SU-DHL-6 (cell line): Measurements from ENCODE around the gene OR2T27.
"Not testable (repeated sequence)": the region's sequence is repeated elsewhere in the genome, so short reads cannot be mapped to it uniquely, and the experiment has no call there.

ENCODE experiments used
- H2AFZ ChIP-seq: fragments of 200-600 bp; sonication (generic); 2 replicates; pipeline ENCODE4 v1.6.1; 2014; ENCODE audit warnings: low read depth, mild to moderate bottlenecking, moderate library complexity, mixed read lengths, antibody characterized with exemption, low read length; ENCODE audit not compliant: severe bottlenecking
- H3F3A ChIP-seq: fragments of 200-600 bp; shearing (Covaris generic); 2 replicates; pipeline ENCODE4 v1.6.0; 2016; ENCODE audit warnings: antibody characterized with exemption, mild to moderate bottlenecking; ENCODE audit not compliant: insufficient read depth
- H3K27ac ChIP-seq: fragments of 200-600 bp; sonication (generic); 2 replicates; pipeline ENCODE4 v1.5.1; 2016; ENCODE audit warnings: low read depth, mild to moderate bottlenecking, low read length, moderate library complexity, mixed read lengths
- H3K27me3 ChIP-seq: fragments of 200-600 bp; sonication (generic), shearing (Covaris generic); 2 replicates; pipeline ENCODE4 v1.6.0; 2014; ENCODE audit warnings: mild to moderate bottlenecking, low read length
- H3K36me3 ChIP-seq: fragments of 200-600 bp; sonication (generic); 2 replicates; pipeline ENCODE4 v1.6.1; 2014; ENCODE audit warnings: mild to moderate bottlenecking, low read length, mixed read lengths
- H3K4me2 ChIP-seq: fragments of 300-600, 200-600 bp; shearing (Covaris generic), sonication (generic); 2 replicates; pipeline ENCODE4 v1.6.0; 2014; ENCODE audit warnings: low read length, low read depth, mild to moderate bottlenecking; ENCODE audit not compliant: poor library complexity, severe bottlenecking
- H3K4me3 ChIP-seq: fragments of 200-600 bp; sonication (generic); 2 replicates; pipeline ENCODE4 v1.5.1; 2014; ENCODE audit warnings: antibody characterized with exemption, low read length, mild to moderate bottlenecking, mixed read lengths; ENCODE audit not compliant: insufficient read depth, poor library complexity, severe bottlenecking
- H3K79me2 ChIP-seq: fragments of 200-600 bp; sonication (generic); 2 replicates; pipeline ENCODE4 v1.6.1; 2014; ENCODE audit warnings: mild to moderate bottlenecking, low read length, moderate library complexity; ENCODE audit not compliant: insufficient read depth
- H3K9ac ChIP-seq: fragments of 200-600 bp; sonication (generic); 2 replicates; pipeline ENCODE4 v1.7.0; 2014; ENCODE audit warnings: mild to moderate bottlenecking, low read length
- H3K9me2 ChIP-seq: fragments of 200-600 bp; sonication (generic); replicated peaks from 2 replicates; pipeline ENCODE4 v1.6.1; 2014; ENCODE audit warnings: low read length; ENCODE audit not compliant: insufficient read depth
- H3K9me3 ChIP-seq: fragments of 200-600 bp; sonication (generic); 2 replicates; pipeline ENCODE4 v1.6.1; 2014; ENCODE audit warnings: low read length, mixed read lengths; ENCODE audit not compliant: insufficient read depth
- H4K20me1 ChIP-seq: fragments of 200-600 bp; sonication (generic); 2 replicates; pipeline ENCODE4 v1.6.1; 2014; ENCODE audit warnings: low read depth, mild to moderate bottlenecking, antibody characterized with exemption, low read length, moderate library complexity, mixed read lengths
- EZH2phosphoT487 ChIP-seq: fragments of 200-600 bp; sonication (generic), shearing (Covaris generic); conservative IDR thresholded peaks from 2 replicates; pipeline ENCODE4 v1.6.1; 2018; ENCODE audit warnings: mild to moderate bottlenecking, antibody characterized with exemption, low read length, moderate library complexity, mixed read lengths
- TF ChIP-seq, protein P1 (sequence below): fragments of 200-600 bp; sonication (generic); IDR thresholded peaks from one replicate; pipeline ENCODE4 v1.5.1; 2017; ENCODE audit warnings: antibody characterized with exemption, mild to moderate bottlenecking, low read length, moderate library complexity; ENCODE audit not compliant: insufficient read depth, poor library complexity, severe bottlenecking

Gene OR2T27

DNA sequence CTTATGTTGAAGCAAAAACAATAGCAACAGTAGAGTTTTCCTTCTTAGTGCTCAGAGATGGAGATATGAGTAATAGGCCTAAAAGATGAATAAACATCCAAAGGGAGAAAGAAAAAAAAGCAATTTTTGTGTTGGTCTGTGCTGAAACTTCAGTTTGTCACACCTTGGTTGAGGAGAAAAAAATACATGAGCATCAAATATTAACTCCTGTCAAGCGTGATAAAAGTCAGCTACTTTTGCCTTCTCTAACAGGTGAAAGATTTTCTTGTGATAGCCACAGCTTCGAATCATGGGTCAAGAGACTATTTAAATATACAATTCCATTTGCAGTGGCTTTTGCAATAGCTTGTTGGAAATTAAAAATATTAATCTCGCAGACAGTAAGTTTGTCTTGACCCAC, 14.4 kb downstream of the OR2T27 start:
- H4K20me1 ChIP-seq, H3F3A ChIP-seq, H3K79me2 ChIP-seq, H3K27ac ChIP-seq, H3K4me3 ChIP-seq, H3K9ac ChIP-seq, H3K4me2 ChIP-seq, H3K9me2 ChIP-seq, H3K27me3 ChIP-seq, H3K36me3 ChIP-seq, H2AFZ ChIP-seq, H3K9me3 ChIP-seq: not testable (repeated sequence)

DNA sequence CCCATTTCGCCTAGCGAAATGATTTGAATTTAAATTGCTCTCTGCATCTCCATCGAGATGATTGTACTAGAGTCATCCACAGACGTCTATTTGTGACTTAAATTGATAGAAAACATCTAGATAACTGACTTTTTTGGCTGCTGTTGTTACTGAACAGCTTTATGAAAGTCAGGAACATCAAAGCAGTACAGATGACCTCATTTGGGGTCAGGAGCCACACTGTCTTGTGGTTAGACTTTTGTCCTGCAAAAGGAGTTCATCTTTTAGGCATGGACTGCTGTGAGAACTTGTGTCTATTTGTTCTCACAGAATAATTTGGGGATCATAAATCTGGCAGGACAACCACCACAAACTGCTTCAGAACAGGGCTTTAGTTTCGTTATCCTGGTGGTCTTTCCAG, 15.7 kb downstream of the OR2T27 start:
- H3K9ac ChIP-seq, H3F3A ChIP-seq, H3K4me3 ChIP-seq, H3K27me3 ChIP-seq, H2AFZ ChIP-seq, H3K79me2 ChIP-seq, H3K9me3 ChIP-seq, H3K36me3 ChIP-seq, H3K9me2 ChIP-seq, H3K27ac ChIP-seq, H3K4me2 ChIP-seq, H4K20me1 ChIP-seq: not testable (repeated sequence)

DNA sequence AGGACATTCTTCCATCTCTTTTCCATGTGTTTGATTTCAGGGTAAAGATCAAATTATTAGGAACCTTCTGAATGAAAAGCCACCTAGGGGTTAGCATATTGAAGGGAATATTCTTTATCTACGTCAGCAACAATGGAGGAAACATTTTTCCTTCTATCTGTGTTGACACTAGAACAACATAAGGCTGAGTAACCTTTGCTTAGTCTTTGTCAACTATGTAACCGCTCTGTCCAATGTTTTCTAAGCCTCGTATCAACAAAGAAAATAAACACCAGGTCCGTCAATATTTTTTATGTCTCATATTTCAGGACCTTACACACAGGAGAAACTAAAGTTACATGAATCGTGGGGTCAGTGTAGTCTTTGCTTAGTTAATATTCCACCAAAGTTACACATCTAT, 18.7 kb downstream of the OR2T27 start:
- not testable (repeated sequence) for H2AFZ ChIP-seq, H3K36me3 ChIP-seq, H3F3A ChIP-seq, H3K27me3 ChIP-seq, H3K9ac ChIP-seq, H3K9me2 ChIP-seq, H3K4me2 ChIP-seq, H3K27ac ChIP-seq, H3K4me3 ChIP-seq, H3K9me3 ChIP-seq, H3K79me2 ChIP-seq, H4K20me1 ChIP-seq

DNA sequence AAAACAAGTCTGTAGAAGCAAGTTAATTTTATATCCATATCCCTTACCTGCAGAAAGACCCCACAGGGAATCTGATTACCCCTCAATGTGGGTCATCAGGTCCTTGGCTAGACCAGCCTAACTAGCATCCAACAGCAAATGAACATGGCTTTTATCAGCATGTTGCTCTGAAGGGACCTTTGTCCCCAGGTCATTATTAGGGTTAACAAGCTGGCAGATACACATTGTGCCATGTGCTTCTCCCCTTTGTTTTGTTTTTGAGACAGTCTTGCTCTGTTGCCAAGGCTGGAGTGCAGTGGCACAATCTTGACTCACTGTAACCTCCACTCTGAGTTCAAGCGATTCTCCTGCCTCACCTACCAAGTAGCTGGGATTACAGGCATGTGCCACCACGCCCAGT, 20.3 kb downstream of the OR2T27 start, which contains the start of gene OR2T11:
TSS of gene OR2T11 (minus strand) at position 101 of the 400 bp plus-strand sequence. CDS start 7,963 bp downstream, outside the sequence.
- H3K9me3 ChIP-seq, H3K27me3 ChIP-seq: not testable (repeated sequence)

DNA sequence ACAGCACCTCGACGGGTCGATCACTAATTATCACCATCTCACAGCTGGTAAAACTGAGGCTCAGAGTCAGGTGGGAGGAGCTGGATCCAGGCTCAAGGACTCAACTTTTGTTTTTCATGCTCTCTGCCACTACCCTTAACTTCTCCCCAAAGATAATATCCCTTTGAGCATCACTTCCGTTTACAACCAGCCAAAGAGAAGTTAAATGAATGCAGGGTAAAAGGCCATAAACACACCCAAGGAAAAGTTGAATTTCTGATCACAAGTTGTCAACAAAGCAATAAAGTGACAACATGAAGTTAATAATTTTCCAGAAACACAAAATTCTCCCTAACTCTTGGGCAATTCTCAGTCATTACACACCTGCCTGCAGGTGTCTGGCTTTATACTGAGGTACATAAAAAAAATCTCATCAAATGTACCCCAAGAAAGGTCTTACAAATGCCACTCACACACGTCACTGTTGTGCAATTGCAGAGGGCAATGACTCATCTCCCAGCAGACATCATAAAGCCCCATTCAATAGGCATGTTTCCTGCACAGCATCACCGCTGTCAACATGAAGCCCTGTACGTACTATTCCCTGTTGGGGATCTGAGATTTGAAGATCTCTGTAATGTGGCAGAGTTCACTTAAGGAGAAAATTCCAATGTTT, 23.8 kb downstream of the OR2T27 start:
- no peaks in the 10 kb centered on the region for H3K79me2 ChIP-seq
- no peaks in the 10 kb centered on the region for H3K9me3 ChIP-seq
- no peak overlapping the region for H3K9ac ChIP-seq
- no peaks in the 10 kb centered on the region for H3K9me2 ChIP-seq
- H3K27ac ChIP-seq = no peak overlapping the region
- H3K4me2 ChIP-seq = no peak overlapping the region
- H4K20me1 ChIP-seq = no peaks in the 10 kb centered on the region
- no peaks in the 10 kb centered on the region for H3F3A ChIP-seq
- H3K27me3 ChIP-seq = no peaks in the 10 kb centered on the region
- TF ChIP-seq, protein P1, sequence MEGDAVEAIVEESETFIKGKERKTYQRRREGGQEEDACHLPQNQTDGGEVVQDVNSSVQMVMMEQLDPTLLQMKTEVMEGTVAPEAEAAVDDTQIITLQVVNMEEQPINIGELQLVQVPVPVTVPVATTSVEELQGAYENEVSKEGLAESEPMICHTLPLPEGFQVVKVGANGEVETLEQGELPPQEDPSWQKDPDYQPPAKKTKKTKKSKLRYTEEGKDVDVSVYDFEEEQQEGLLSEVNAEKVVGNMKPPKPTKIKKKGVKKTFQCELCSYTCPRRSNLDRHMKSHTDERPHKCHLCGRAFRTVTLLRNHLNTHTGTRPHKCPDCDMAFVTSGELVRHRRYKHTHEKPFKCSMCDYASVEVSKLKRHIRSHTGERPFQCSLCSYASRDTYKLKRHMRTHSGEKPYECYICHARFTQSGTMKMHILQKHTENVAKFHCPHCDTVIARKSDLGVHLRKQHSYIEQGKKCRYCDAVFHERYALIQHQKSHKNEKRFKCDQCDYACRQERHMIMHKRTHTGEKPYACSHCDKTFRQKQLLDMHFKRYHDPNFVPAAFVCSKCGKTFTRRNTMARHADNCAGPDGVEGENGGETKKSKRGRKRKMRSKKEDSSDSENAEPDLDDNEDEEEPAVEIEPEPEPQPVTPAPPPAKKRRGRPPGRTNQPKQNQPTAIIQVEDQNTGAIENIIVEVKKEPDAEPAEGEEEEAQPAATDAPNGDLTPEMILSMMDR = no peak
- TF ChIP-seq EZH2phosphoT487 = no peak
- no peak overlapping the region for H2AFZ ChIP-seq
- no peak overlapping the region for H3K4me3 ChIP-seq
- H3K36me3 ChIP-seq = no peaks in the 10 kb centered on the region

More for the DNA sequence above, 20.3 kb downstream of the OR2T27 start, which contains the start of gene OR2T11:
- not testable (repeated sequence) for H3K79me2 ChIP-seq, H3K9ac ChIP-seq, H3K27ac ChIP-seq, H2AFZ ChIP-seq, H3F3A ChIP-seq, H3K4me3 ChIP-seq, H4K20me1 ChIP-seq, H3K36me3 ChIP-seq, H3K4me2 ChIP-seq, H3K9me2 ChIP-seq
